HTR-8/SVneo (cell line): Measurements from ENCODE around the gene PFKFB4.

ENCODE experiments used
- DNase-seq: peaks from one replicate; pipeline ENCODE4 v3.0.0; 2011; ENCODE audit warnings: low spot score, mixed read lengths; ENCODE audit not compliant: insufficient read length
- FAIRE-seq: peaks from 2 replicates; lab custom pipeline; 2011; peaks lifted over from hg19 to GRCh38; lab: Jason Lieb, UNC

PFKFB4 gene

DNA sequence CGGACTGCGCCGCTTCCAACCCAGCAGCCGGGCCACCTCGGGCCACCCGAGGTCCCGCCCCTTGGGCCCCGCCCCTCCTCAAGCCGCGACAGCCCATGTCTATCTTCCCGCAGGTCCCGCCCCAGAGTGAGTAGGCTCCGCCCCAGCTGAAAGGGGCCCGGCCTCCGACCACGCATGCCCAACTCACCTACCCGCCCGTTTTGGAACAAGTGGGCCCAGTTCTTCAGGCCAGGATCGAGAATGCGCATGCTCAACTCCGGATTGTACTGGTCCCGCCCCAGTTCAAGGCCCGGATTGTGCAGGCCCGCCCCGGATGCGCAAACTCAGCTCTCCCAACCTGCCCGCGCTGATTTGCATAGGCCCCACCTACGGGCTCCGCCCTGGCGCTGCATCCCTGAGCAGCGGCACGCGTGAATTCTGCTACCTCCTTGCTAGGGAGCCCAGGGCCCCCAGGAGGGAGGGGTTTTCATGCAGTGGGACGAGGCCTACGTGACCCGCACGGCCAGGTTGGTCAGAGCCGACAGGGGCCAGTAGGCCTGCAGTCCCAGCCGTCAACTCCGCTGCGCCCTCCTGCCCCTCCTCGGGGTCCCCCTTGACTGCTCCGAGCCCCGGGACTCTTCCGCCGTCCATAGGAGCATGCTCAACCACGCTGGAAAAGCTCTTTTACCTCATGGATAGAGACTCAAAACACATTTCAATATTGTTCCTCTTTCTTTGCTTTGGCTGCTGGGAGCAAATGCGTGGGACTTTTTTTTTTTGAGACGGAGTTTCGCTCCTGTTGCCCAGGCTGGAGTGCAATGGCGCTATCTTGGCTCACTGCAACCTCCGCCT is at the start of gene PFKFB4:
Gene PFKFB4, minus strand, starts transcription at position 8 of the 831 bp plus-strand sequence. CDS start 26 bp downstream, outside the sequence.
- FAIRE-seq, result peak; percentile 91

DNA sequence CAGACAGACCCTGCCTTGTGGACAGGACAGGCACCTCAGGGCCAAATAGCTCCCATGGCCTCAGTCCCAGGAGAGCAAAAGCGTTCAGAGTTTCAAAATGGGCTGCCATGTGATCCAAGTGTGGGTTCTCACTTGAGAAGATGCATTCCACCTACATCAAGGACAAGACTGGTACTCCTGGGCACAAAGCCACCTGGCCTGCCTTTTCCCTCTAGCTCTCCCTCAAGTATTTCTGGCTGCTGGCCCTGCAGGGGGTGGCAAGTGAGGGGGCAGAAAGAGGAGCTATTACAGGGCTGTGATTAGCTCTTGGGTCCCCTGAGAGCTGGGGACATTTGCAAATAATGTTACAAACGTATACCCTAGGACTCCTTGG is 45.0 kb upstream of the PFKFB4 start:
- no peak for DNase-seq
- FAIRE-seq, result no peak

More for the DNA sequence above, at the start of gene PFKFB4:
- DNase-seq, result peak; percentile 98

DNA sequence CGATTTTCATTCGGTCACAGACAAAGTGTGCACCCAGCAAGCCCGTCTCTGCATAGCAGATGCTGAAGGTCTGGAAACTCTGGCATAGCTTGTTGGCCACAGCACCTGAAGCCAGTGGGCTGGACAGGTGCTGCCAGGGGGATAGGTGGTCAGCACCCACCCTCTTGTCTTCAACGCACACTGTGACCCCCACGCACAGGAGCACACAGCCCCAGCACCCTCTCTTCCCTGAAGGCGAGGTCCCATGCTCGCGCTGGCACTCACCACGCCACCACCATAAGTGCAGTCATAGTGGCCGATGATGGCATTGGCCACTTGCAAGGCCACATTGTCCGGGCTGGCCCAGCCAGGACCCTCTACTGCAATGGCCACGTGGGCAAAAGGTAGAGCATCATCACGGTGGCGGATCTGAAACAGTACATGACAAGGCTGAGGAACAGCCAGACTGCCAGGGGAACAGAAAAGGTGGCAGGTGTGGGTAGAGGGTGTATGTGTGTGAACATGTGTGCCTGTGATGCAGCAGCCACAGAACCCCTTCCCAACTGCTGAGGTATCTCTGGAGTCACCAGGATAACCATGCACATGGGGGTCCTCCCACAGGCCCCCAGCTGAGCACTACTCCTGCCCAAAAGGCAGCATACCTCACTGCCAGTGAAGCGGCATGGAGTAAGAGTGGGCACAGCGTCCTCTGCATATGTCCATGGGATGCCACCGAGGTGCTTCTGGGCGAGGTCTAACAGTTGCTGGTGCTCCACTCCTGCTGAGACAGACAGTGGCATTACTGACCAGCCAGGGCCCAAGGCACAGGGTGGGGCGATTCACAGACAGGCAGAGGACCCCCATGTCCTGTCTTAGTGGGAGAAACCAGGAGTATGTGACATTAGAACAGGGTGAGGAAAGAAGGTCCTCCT is 44.4 kb upstream of the PFKFB4 start:
- FAIRE-seq (no peak), DNase-seq (no peak)

DNA sequence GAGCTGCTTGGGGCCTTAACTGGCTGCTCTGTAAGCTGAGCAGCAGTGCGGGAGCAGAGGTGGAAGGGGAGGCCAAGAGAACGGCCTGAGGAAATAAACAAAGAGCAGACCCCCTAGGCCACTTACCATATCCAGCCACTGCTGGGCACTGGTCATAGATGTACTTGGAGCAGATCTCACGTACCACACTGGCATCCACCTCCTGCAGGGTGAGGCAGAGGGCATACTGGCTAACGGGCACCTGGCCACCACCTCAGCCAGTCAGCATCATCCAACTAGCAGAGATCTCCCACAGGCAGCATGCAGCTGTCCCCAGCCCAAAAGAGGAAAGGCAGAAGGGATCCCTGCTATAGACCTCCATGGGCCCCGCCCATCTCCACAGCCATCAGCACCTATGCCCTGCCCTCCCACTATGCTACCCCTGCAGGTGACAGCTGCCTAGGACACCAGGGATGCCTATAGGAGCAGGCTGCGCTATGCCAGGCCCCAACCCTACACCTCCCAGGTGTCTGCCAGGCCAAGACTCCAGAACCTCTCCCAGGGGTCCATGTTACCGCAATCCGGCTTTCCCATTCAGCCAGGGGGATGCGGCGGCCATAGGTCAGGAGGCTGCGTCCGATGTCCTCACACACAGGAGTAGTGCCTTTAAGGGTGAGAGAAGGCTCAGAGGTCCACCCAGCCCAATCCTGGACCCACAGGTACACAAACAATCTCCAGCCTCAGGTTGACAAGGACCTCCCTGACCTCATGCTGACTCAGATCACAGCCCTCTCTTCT is 43.1 kb upstream of the PFKFB4 start:
- DNase-seq (no peak), FAIRE-seq (no peak)

DNA sequence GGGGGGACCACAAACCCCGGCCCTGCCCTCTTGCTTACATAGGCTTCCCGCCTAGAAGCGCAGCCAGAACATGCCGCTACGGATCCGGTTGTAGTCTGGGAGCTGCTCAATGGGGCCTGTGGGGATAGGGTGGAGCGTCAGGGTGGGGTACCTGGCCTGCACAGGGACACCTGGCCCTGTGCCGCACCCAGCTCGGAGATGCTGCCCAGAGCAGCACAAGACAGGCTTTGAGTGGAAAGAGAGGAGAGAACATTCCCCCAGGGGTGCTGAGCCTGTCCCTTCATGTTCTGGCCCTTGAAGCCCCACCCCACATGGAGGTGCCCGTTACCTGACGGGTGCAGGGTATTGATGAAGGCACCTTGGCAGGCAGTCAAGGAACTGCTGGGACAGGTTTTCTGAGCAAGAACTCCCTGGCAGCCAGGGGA is 42.5 kb upstream of the PFKFB4 start:
- peak; percentile 58 for FAIRE-seq
- DNase-seq, result no peak

DNA sequence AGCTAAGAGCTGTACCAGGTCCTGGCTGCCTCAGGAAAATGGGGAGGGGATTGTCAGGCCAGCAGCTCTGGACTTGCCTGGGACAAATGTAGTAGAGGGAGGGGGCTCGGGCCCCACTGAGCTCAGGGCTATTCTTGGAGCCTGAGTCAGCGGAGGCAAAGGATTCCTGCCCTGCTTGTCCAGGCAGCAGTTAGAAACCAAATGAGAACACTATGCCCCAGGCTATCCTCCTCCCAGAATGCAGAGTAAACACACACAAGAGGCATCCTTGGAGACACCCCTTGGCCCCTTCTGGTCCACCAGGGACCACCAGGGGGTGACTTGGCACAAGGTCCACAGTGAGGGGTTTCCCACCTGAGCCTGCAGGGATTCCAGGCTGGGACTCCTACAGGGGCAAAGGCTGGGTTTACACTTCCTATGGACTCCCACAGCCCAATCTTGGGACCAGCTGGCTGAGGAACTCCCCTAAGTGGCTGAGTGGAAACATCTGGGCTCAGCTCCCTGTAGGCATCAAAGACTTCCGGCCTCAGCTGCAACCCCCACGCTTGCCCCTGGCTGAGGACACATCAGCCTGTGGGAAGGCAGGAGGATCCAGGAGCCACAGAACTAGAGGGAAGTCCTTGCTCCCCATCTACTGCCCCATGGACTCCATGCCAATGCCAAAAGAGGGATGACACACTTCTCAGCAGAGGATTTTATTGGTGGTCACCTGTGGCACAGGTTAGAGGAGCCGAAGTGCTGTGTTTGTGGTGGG is 41.9 kb upstream of the PFKFB4 start:
- DNase-seq (peak; percentile 84), FAIRE-seq (peak; percentile 90)

DNA sequence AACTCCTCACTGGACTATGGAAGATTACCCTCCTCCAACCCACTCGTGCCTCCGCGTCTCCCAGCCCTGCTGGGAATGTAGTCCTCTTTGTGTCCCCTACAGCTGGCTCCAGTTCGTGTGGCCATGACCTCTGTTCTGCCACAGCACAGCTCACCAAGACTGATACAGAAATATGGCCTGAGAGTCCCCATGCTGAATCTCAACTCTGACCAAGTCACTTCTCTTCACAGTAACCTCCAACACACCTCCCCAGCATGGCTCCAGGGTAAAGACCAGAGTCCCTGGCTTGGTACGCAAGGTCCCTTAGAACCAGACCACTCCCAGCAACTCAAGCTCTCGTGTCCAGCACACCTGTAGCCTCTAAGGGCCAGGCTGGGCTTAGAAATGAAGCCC is 40.8 kb upstream of the PFKFB4 start:
- FAIRE-seq, result peak; percentile 67
- no peak for DNase-seq

DNA sequence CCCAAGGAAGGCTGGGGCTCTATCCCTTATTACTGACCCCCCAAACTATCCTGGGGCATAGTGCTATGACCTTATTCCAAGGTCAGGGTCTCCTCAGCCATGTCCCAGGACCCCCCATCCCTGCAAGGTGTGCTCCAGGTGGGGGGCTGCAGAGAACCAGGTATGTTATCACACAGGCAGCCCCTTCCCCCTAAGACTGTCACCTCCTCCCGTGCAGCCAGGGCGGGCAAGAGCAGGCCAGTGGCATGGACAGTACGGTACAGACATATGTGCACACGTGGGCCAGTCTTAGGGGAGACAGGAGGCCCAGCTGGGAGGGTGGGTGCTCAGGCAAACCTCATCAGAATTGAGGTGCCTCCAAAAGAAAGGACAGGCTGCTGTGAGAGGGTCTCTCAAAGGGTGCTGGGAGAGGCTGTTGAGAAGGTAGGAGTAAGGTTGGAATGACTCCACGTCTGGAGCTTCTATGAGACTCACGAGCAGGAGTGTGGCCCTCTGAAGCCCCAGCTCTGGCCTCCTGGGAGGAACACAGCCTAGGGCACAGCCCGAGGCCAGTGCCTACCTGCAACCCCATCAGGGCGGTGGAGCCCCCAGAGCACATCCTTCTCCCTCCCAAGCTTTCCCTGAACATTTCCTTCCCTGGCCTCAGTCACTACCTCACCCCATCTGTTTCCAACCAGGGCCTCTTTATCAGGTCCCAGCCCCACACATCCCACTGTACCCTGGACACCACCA is 40.2 kb upstream of the PFKFB4 start:
- FAIRE-seq (no peak), DNase-seq (no peak)

DNA sequence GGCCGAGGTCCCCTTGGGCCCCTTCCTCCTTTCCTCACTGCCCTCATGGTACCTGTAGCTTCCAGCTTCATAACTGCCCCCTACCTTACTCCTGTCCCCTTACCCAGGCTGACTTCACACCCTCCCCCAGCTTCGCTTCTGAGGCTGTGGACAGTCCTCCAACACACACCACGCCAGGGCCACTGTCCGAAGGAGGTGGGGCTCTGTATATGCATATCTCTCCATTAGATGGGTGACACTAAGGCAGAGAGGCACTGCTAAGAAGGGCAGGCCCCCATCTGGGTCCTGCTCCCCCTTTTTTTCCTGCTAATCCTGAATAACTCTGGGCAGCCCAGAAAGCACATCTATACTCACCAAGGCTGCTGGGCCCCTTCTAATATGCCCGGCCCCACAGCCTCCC is 39.6 kb upstream of the PFKFB4 start:
- DNase-seq, result no peak
- no peak for FAIRE-seq

DNA sequence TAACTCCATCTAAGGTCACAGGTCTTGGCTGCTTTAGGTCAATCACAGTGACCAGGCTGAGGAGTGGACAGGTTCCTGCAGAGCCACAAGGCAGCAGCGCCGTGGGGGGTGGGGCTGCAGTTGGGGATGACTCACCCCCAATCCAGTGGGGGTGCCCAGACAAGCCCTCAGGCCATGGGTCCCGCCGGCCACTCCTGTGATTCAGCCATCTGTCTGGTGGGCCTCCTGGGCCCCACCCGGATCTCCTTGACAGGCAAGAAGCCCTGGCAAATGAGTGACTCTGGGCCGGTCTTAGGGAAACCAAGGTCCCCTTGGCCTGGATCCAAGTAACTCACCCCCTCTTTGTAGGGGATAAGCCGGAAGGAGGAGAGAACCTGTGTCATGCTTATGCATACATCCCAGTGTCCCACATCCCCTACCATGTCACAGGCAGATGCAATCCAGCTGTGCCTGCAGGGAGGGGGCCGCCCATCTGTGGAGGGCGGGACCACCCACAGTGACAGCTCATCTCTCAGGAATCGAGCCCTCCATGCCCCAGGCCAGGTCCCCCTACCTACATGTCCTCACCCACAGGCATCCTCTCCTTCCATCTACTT is 39.0 kb upstream of the PFKFB4 start:
- DNase-seq (peak; percentile 95), FAIRE-seq (peak; percentile 98)

DNA sequence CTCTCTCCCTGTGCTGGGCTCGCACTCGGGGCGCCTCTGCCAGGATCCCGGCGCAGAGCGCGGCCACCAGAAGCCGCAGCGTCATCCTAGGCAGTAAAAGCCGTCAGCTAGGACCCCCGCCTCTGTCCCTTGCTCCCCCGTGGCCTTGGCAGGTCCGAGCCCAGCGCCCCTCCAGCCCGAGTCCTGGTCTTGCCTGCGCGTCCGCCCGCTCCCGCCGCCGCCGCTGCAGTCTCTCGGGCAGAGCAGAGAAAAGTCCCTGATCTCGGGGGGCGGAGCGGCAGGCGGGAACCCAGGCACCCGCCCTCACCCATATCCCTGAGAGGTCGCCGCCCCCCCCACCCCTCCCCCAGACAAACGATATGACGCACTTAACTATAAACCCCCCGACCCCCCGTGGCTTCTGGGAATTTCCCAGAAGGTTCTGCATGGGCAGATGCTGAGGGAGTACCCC is 38.5 kb upstream of the PFKFB4 start, which contains the start of gene COL7A1:
Gene COL7A1, minus strand, starts transcription at position 255 of the 451 bp plus-strand sequence. Its CDS starts 170 bp downstream, at position 85.
- no peak for FAIRE-seq
- no peak for DNase-seq

DNA sequence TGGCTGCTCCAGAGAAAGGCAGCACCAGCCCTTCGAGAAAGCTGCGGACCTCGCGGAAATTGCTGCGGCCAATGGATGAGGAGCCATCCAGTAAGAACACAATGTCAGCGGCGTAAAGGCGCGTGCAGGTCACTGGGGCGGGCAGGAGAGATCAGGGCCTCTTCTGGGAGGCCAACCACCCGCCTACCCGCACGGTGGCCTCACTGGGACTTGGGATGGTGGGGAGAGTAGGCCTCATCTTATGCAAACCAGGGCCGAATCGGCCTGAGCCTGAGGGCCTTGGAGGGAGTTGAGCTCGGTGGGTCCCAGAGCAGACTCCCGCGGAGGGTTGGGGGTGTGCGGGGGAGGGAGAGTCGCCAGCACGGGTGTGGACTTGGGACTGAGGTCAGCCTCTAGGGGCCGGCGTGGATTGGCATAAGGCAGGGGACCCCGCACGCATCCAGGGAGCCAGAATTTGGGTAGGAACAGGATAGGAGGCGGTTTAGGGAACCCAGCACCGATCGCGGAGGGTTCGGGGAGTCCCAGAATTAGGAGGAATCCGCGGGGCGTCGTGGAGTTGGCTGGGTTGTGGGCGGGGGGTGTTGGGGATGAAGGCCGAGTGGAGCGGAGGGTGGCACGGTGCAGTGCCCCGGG is 37.9 kb upstream of the PFKFB4 start:
- FAIRE-seq (no peak), DNase-seq (no peak)

DNA sequence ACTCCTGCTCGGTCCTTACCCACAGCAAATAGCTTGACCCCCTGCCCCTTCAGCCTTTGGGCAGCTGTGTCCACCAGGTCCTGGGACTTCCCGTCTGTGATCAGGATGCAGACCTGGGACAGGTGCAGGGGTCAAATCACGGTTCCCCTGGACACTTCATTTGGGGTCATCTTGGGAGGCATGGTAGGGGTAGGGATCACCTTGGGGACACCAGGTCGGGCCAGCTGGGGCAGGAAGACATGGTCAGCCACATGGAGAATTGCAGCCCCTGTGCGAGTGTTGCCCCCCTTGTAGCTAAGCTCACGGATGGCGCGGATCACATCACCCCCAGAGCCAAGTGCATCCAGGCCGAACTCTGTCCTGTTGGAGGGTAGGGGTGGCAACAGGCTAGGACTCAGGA is 36.7 kb upstream of the PFKFB4 start:
- DNase-seq, result no peak
- no peak for FAIRE-seq

DNA sequence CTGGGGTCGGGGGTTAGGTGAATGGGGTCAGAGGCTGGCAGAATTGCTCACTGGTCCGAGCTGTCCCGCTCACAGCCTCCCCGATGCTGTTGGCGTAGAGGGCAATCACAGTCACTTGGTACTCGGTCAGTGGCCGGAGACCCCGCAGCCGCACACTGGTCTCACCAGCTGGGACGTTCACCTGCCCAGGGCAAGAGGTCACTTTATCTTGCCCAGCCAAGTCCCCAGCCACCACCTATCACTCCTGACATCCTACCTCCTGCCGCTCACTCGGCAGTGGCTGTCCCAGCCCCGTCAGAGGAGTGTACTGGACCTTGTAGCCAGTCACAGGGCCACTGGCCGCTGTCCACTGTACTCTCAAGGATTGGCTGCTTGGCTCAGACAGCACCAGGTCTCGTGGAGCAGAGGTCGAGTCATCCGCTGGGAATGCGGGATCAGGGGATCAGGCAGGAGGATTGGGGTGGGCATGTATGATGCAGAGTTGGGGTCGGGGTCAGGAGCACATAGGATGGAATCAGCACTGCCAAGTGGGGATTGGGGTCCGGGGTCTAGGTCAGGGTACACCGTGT is 36.0 kb upstream of the PFKFB4 start:
- DNase-seq, result no peak
- FAIRE-seq, result no peak

DNA sequence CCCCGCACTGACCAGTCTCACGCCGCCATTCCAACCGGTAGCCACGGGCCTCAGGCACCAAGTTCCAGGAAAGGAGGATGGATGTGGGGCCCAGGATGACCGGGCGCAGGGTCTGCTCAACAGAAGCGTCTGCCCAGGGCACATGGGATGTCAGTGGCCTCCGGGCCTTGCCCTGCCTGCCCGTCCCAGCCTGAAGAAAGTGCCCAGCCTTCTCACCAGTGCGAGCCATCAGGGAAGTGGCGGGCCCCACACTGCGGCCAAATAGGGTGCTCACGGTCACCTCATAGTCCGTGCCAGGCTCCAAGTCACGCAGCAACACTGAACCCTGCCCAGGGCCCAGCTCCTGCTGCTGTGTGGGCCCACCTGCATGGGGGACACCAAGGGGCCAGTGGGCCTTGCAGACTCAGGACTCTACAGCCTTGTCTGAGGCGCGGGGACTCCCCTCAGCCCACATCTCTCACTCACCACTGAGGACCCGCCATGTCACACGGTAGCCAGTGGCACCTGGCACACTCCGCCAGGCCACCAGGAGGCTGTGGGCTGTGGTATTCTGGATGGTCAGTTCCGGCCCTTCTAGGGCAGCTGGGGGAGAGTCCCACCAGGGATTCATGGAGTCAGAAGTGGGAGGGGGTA is 35.4 kb upstream of the PFKFB4 start:
- FAIRE-seq (no peak), DNase-seq (no peak)

DNA sequence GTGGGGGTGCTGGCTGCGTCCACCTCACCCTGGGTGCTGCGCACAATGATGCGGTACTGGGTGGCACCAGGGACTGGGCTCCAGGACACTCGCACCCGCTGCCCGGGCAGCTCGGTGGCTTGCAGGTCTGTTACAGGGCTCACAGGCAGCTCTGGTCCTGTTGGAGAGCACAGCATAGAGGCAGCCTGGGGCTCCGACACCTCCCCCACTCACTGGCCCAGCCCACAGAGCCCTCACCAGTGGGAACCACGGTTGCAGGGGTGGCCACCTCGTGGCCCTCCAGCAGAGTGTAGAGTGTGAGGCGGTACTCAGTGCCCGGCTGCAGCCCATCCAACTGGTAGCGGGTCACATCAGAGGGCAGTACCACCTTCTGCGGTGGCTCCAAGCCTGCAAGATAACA is 34.8 kb upstream of the PFKFB4 start:
- FAIRE-seq, result no peak
- no peak for DNase-seq

DNA sequence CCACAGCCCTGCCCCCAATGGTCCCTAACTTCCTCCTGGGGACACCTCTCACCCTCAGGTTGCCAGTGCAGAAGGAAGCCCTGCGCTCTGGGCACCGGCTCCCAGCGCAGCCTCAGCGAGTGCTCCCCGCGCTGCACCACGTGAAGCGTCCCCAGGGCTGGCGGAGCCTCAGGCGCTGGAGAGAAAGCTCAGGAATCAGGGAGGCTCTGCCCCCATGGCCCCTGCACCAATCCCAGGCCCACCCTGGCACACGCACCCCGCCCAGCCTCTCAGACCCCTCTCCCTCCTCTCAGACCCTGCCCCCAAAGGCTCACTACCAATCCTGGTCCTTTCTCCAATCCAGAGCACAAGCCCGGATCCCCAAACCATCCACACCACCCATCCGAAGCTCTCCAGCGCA is 31.6 kb upstream of the PFKFB4 start:
- FAIRE-seq (no peak), DNase-seq (no peak)
